ENCODE measurements around the gene DHX15.

Gene DHX15

GRCh38 chr4:24550441-24551175 is 33.7 kb downstream of the DHX15 start:
- WGBS (ENCODE audit: extremely low coverage, insufficient coverage, insufficient read length) = no CpG with 5 or more reads among the region's 6 CpGs
- H2BK12ac ChIP-seq (ENCODE audit: low read length) = no peak overlapping the region
- no peak overlapping the region for H2AFZ ChIP-seq (ENCODE audit: insufficient read depth, low read length, poor library complexity)

GRCh38 chr4:24547979-24548378 is 36.4 kb downstream of the DHX15 start:
- Histone ChIP-seq H2AFZ (ENCODE audit: insufficient read depth, low read length, poor library complexity) (no peak overlapping the region), H3K4me3 (ENCODE audit: low read depth, low read length) (no peak overlapping the region), H3K9me3 (ENCODE audit: insufficient read depth, low read depth, low read length) (no peaks in the 10 kb centered on the region), H3K18ac (ENCODE audit: low read length) (no peak overlapping the region), H3K36me3 (ENCODE audit: control insufficient read depth in 1 of 2, insufficient read depth in 2 of 2, low read length in 2 of 2) (peaks cover 8 to 11% of the 10 kb centered on the region in 2 experiments), H3K14ac (ENCODE audit: low read length) (no peak overlapping the region), H4K12ac (ENCODE audit: low read depth, low read length) (no peak overlapping the region), H2BK5ac (ENCODE audit: low read depth, low read length, poor library complexity) (no peak overlapping the region), H3K79me2 (ENCODE audit: control insufficient read depth, insufficient read depth, low read length, poor library complexity) (peaks cover 2% of the 10 kb centered on the region), H4K8ac (ENCODE audit: low read depth, low read length) (no peak overlapping the region), H3K23ac (ENCODE audit: low read length) (no peak overlapping the region), H3K79me1 (ENCODE audit: low read length) (no peaks in the 10 kb centered on the region), H2BK120ac (ENCODE audit: insufficient read depth, low read length, poor library complexity) (no peak overlapping the region), H2AK5ac (ENCODE audit: low read length) (no peak overlapping the region), H3K27me3 (ENCODE audit: insufficient read depth, low read length) (no peaks in the 10 kb centered on the region), H3K27ac (ENCODE audit: low read depth, low read length) (peak overlapping the region; percentile 26), H3K4me1 (ENCODE audit: control insufficient read depth in 1 of 2, insufficient read depth in 2 of 2, low read length in 2 of 2) (peaks cover 0 to 3% of the 10 kb centered on the region in 2 experiments), H3K9ac (ENCODE audit: low read length) (no peak overlapping the region), H4K91ac (ENCODE audit: low read depth, low read length) (no peak overlapping the region), H3K4ac (ENCODE audit: low read depth, low read length) (no peak overlapping the region), H3K4me2 (ENCODE audit: low read length) (no peak overlapping the region), H2BK12ac (ENCODE audit: low read length) (no peak overlapping the region)
- no CpG with 5 or more reads among the region's 11 CpGs for WGBS (ENCODE audit: extremely low coverage, insufficient coverage, insufficient read length)
- DNase-seq = peak; percentile 33 to 68

More at GRCh38 chr4:24550441-24551175, 33.7 kb downstream of the DHX15 start:
- H3K9ac ChIP-seq (ENCODE audit: low read length) = no peak overlapping the region
- H4K12ac ChIP-seq (ENCODE audit: low read depth, low read length) = no peak overlapping the region
- H3K4me3 ChIP-seq (ENCODE audit: low read depth, low read length) = no peak overlapping the region
- no peak overlapping the region for H2AK5ac ChIP-seq (ENCODE audit: low read length)
- H3K23ac ChIP-seq (ENCODE audit: low read length) = no peak overlapping the region
- peaks cover 15 to 16% of the 10 kb centered on the region in 2 experiments for H3K36me3 ChIP-seq (ENCODE audit: control insufficient read depth in 1 of 2, insufficient read depth in 2 of 2, low read length in 2 of 2)
- H3K27me3 ChIP-seq (ENCODE audit: insufficient read depth, low read length) = no peaks in the 10 kb centered on the region
- H3K27ac ChIP-seq (ENCODE audit: low read depth, low read length) = no peak overlapping the region
- no peaks in the 10 kb centered on the region for H3K79me1 ChIP-seq (ENCODE audit: low read length)
- peaks cover 0 to 3% of the 10 kb centered on the region in 2 experiments for H3K4me1 ChIP-seq (ENCODE audit: control insufficient read depth in 1 of 2, insufficient read depth in 2 of 2, low read length in 2 of 2)
- H3K14ac ChIP-seq (ENCODE audit: low read length) = no peak overlapping the region
- H3K9me3 ChIP-seq (ENCODE audit: insufficient read depth, low read depth, low read length) = no peaks in the 10 kb centered on the region
- no peak overlapping the region for H3K18ac ChIP-seq (ENCODE audit: low read length)
- no peak overlapping the region for H4K8ac ChIP-seq (ENCODE audit: low read depth, low read length)
- H4K91ac ChIP-seq (ENCODE audit: low read depth, low read length) = no peak overlapping the region
- peaks cover 1% of the 10 kb centered on the region for H3K79me2 ChIP-seq (ENCODE audit: control insufficient read depth, insufficient read depth, low read length, poor library complexity)
- no peak for DNase-seq
- H2BK120ac ChIP-seq (ENCODE audit: insufficient read depth, low read length, poor library complexity) = no peak overlapping the region
- no peak overlapping the region for H2BK5ac ChIP-seq (ENCODE audit: low read depth, low read length, poor library complexity)
- no peak overlapping the region for H3K4me2 ChIP-seq (ENCODE audit: low read length)
- H3K4ac ChIP-seq (ENCODE audit: low read depth, low read length) = peak overlapping the region; percentile 28

- H2AK5ac ChIP-seq (ENCODE audit: low read length) = no peak overlapping the region
- H3K9me3 ChIP-seq (ENCODE audit: insufficient read depth, low read depth, low read length) = no peaks in the 10 kb centered on the region
- no peak overlapping the region for H4K12ac ChIP-seq (ENCODE audit: low read depth, low read length)
- no peak overlapping the region for H4K8ac ChIP-seq (ENCODE audit: low read depth, low read length)
- no CpG with 5 or more reads among the region's 4 CpGs for WGBS (ENCODE audit: extremely low coverage, insufficient coverage, insufficient read length)
- peak overlapping the region; percentile 79 for H3K4ac ChIP-seq (ENCODE audit: low read depth, low read length)
- no peak overlapping the region for H3K9ac ChIP-seq (ENCODE audit: low read length)
- H2BK5ac ChIP-seq (ENCODE audit: low read depth, low read length, poor library complexity) = no peak overlapping the region
- no peaks in the 10 kb centered on the region for H3K27me3 ChIP-seq (ENCODE audit: insufficient read depth, low read length)
- H2AFZ ChIP-seq (ENCODE audit: insufficient read depth, low read length, poor library complexity) = no peak overlapping the region
- H3K14ac ChIP-seq (ENCODE audit: low read length) = no peak overlapping the region
- H2BK120ac ChIP-seq (ENCODE audit: insufficient read depth, low read length, poor library complexity) = no peak overlapping the region
- H3K23ac ChIP-seq (ENCODE audit: low read length) = no peak overlapping the region
- no peak overlapping the region for H3K27ac ChIP-seq (ENCODE audit: low read depth, low read length)
- DNase-seq = no peak
- no peaks in the 10 kb centered on the region for H3K79me1 ChIP-seq (ENCODE audit: low read length)
- H3K4me1 ChIP-seq (ENCODE audit: control insufficient read depth in 1 of 2, insufficient read depth in 2 of 2, low read length in 2 of 2) = peaks cover 0 to 3% of the 10 kb centered on the region in 2 experiments
- peaks cover 2% of the 10 kb centered on the region for H3K79me2 ChIP-seq (ENCODE audit: control insufficient read depth, insufficient read depth, low read length, poor library complexity)
- no peak overlapping the region for H3K4me3 ChIP-seq (ENCODE audit: low read depth, low read length)
- no peak overlapping the region for H4K91ac ChIP-seq (ENCODE audit: low read depth, low read length)
- peaks cover 8 to 19% of the 10 kb centered on the region in 2 experiments for H3K36me3 ChIP-seq (ENCODE audit: control insufficient read depth in 1 of 2, insufficient read depth in 2 of 2, low read length in 2 of 2)
- no peak overlapping the region for H2BK12ac ChIP-seq (ENCODE audit: low read length)
- no peak overlapping the region for H3K18ac ChIP-seq (ENCODE audit: low read length)
- no peak overlapping the region for H3K4me2 ChIP-seq (ENCODE audit: low read length)
Observed at GRCh38 chr4:24544208-24544988, 40.0 kb downstream of the DHX15 start.

GRCh38 chr4:24537025-24537424 is 47.3 kb downstream of the DHX15 start:
- H2BK120ac ChIP-seq (ENCODE audit: insufficient read depth, low read length, poor library complexity) = no peak overlapping the region
- H3K4ac ChIP-seq (ENCODE audit: low read depth, low read length) = no peak overlapping the region
- peak overlapping the region; percentile 17 for H3K18ac ChIP-seq (ENCODE audit: low read length)
- H3K14ac ChIP-seq (ENCODE audit: low read length) = no peak overlapping the region
- no peak overlapping the region for H2AK5ac ChIP-seq (ENCODE audit: low read length)
- no peak overlapping the region for H3K4me2 ChIP-seq (ENCODE audit: low read length)
- no peaks in the 10 kb centered on the region for H3K79me2 ChIP-seq (ENCODE audit: control insufficient read depth, insufficient read depth, low read length, poor library complexity)
- no peak overlapping the region for H3K23ac ChIP-seq (ENCODE audit: low read length)
- H3K79me1 ChIP-seq (ENCODE audit: low read length) = no peaks in the 10 kb centered on the region
- peaks cover 4 to 15% of the 10 kb centered on the region in 2 experiments for H3K36me3 ChIP-seq (ENCODE audit: control insufficient read depth in 1 of 2, insufficient read depth in 2 of 2, low read length in 2 of 2)
- no peak overlapping the region for H4K12ac ChIP-seq (ENCODE audit: low read depth, low read length)
- H3K9me3 ChIP-seq (ENCODE audit: insufficient read depth, low read depth, low read length) = no peaks in the 10 kb centered on the region
- DNase-seq = no peak
- H2BK5ac ChIP-seq (ENCODE audit: low read depth, low read length, poor library complexity) = no peak overlapping the region
- H3K27me3 ChIP-seq (ENCODE audit: insufficient read depth, low read length) = no peaks in the 10 kb centered on the region
- H3K9ac ChIP-seq (ENCODE audit: low read length) = no peak overlapping the region
- H3K27ac ChIP-seq (ENCODE audit: low read depth, low read length) = no peak overlapping the region
- no peaks in the 10 kb centered on the region for H3K4me1 ChIP-seq (ENCODE audit: control insufficient read depth in 1 of 2, insufficient read depth in 2 of 2, low read length in 2 of 2)
- no peak overlapping the region for H2BK12ac ChIP-seq (ENCODE audit: low read length)
- no peak overlapping the region for H4K8ac ChIP-seq (ENCODE audit: low read depth, low read length)
- H2AFZ ChIP-seq (ENCODE audit: insufficient read depth, low read length, poor library complexity) = no peak overlapping the region
- H4K91ac ChIP-seq (ENCODE audit: low read depth, low read length) = no peak overlapping the region
- H3K4me3 ChIP-seq (ENCODE audit: low read depth, low read length) = no peak overlapping the region
- WGBS (ENCODE audit: extremely low coverage, insufficient coverage, insufficient read length) = no CpG with 5 or more reads among the region's 7 CpGs
